GM19452 (cell line): Measurements from ENCODE around the gene ING3.
A peak's percentile ranks its signal among the peaks of the same experiment; 100 is the strongest.
"Not testable (repeated sequence)": the region's sequence is repeated elsewhere in the genome, so short reads cannot be mapped to it uniquely, and the experiment has no call there.

Experiments used
- ATAC-seq: cut with Tn5 transposase; IDR thresholded peaks from one replicate; pipeline ENCODE4 v1.9.1; 2021; ENCODE audit not compliant: unreplicated experiment

ING3 gene

DNA sequence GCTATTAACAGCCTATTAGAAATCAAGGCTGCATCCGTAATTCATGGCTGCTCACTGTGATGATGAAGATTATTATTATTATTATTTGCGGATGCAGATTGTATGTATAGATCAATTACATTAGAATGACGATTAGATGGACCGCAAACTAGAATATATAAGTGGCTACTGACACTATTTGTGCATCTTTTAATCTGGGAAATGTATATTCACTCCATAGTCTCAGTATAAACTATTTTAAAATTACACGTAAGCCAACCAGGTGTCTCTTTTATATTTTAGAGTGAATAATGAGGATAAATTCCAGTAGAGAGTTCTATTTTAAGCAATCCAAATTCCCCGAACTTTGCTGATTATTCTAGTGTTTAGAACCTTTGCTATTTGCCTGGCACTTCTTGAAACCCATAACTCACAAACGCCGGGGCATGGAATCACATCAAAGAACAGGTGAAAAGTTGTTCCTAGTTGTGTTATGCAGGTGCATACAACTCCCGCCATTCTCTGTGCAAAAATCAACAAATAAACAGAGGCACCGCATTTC is 509 bp upstream of the ING3 start:
- no peak for ATAC-seq

DNA sequence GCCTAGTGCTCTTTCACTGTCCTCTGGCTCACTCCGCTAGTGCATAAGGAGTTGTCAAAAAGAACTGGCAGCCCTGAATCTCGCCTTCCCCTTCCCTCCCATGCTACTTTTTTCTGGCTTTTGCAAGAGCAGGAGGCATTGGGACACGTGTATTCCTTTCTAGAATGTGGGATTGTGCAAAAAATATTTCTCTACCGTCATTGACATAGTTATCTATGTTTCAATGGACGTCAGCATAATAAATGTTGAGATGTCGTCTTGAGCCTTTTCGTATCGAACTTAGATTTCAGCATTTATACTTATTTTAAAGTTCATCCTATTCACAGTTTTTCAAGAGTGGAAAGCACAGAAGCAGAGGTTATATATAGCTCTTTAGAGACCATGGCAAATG is 727 bp downstream of the ING3 start:
- ATAC-seq, result no peak

DNA sequence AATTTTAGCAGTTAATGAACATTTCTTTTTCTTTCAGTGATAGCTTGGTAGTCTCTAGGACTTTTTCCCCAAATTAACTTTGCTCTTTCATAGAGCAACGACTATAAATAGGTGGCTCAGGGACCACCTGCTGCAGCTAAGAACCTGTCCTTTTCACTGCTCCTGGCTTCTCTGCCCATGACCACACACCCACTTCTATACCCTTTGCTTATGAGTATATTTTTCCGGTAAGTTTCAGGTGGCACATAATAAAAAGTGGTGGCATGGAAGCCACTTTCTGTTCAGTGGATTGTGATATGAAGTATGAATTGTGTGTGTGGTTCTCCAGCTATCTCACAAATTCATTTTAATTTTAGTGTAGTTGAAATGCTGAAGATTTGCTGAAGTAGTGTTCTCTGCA is 1.2 kb downstream of the ING3 start:
- ATAC-seq, result no peak

DNA sequence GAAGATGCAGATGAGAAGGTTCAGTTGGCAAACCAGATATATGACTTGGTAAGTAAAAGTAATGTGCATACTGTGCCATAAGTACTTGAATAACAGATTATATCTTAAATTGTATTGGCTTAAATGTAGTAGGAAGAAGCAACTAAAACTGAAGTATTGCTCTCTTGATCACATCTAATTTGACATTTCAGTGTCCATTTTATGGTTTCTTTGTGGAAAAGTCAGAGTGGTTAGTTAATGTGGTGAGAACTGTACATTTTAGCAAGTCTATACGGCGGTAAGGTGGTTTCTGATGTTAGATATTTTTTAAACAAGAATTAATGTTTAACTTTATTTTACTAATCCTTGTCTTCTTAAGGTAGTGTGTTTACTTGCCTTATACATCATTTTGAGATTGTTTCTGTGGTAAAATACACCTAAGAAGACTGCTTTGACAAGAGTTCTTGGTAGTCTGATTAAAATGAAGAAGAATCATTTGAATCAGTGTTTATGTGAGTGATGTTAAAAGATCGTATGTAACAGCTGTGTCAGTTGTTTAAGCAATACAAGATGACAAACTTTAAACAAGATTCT is 5.1 kb downstream of the ING3 start:
- peak; percentile 48 for ATAC-seq

DNA sequence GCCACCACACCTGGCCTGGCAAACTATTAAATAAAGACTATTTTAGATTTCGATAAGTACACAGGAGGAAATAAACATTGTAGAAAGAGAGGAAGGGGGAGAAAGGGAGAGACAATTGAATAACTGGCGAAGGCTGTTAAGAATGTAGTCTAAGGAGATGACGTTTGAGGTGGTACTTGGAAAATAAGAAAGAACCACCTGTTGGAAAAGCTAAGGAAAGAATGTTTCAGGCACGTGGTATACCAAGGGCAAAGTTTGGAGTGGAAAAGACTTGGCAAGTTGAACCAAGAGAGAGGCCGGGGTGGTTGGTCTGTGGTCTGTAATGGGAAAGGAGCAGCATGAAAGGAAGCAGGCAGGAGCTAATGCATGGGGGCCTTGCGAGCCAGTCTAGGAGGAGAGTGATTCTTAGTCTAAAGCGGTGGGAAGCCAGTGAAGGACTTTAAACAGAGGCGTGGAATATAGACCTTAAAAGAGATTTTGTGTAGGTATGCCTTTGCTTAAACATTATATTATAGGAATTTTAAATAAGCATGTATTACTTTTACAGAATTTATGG is 9.4 kb downstream of the ING3 start:
- no peak for ATAC-seq

DNA sequence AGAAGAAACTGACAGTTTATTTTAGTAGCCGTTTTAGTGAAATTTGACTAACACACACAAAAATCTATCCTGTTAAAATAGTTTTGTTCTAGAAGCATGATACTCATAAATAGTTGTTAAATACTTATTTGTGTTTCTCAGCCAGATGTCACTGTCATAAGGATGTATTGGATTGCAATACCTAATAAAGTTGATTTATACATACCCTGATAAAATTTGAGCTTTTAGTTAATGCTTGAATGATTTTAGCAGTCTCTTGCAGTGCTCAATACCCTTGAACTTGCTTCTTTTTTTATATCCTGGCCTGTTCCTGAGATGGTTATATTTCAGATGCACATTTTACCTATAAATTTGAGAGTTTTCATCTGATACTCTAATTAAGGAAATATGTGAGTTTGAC is 10.1 kb downstream of the ING3 start:
- no peak for ATAC-seq

DNA sequence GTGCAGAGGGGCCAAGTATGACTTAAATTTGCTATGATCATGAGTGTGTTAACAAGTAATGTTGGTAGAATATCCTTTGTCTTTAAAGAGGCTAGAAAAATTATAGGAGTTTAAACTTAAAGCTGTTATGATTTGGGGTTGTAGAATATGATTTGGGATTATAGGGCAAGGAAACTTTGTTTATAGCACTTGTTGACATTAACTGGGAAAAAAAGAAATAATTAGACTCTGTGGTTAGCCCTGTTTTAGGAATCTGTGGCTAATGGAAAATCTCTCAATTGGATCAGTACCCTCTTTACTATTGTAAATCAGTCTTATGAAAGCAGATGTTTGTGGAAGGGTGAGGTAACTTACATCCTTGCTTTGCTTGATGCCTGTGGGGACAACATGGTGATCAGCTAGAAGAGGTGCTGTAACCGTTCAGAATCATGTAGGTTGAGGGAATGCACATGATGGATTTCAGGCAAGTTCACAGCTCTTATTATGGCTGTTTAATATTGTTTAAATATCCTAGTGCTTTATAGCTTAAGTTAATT is 11.1 kb downstream of the ING3 start:
- ATAC-seq, result no peak

DNA sequence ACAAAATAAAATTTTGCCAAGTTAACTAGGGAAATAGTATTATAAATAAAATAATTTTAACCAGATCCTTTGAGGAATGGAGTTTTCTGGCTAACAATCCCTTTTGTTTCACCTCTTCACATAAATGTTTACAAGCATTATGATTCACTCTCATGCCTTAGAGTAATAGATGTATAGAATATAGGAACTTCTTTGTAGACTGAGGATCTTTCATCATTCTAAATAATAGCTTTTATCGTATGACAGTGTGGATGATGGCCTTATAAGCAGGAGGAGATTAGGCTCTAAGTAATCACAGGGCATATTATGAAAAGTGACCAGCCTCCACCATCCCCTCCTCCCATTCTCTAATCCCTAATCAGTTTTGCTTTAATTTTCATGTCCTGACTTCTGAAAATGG is 13.5 kb downstream of the ING3 start:
- ATAC-seq, result no peak

DNA sequence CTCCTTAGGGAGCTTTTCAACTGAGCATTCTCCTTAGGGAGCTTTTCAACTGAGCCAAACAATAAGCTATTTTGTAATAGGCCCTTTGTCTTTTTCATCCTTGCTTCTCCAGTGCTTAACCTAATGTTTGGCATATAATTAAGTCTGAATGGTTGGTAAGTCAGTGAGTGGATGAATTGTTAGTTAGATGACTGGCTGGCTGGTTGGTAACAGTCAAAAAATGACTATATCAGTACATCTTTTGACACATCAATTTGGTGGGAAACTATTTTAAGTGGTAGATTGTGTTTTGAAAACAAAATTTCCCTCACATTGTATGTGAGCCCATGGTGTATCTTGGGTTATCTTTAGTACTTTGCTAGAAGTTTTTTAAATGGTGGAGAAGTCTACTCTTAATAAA is 16.4 kb downstream of the ING3 start:
- no peak for ATAC-seq

DNA sequence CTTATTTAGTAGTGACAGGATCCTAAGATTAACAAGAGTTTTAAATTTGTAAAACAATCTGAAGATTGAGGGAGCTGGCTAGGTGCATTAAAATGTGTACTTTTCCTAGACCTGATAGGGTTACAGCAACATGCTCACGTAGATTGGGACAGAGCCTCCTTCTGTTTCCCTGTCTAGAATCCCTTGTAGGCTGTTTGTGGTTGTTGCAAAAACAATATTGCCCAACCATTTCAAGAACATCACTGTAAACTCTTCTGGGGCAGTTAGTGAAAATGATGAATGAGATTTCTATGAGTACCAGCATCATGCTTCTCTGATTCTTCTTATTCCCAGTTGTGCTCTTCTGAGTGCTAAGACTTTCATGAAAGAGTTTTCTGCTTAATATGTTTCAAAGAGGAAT is 23.3 kb downstream of the ING3 start:
- no peak for ATAC-seq

DNA sequence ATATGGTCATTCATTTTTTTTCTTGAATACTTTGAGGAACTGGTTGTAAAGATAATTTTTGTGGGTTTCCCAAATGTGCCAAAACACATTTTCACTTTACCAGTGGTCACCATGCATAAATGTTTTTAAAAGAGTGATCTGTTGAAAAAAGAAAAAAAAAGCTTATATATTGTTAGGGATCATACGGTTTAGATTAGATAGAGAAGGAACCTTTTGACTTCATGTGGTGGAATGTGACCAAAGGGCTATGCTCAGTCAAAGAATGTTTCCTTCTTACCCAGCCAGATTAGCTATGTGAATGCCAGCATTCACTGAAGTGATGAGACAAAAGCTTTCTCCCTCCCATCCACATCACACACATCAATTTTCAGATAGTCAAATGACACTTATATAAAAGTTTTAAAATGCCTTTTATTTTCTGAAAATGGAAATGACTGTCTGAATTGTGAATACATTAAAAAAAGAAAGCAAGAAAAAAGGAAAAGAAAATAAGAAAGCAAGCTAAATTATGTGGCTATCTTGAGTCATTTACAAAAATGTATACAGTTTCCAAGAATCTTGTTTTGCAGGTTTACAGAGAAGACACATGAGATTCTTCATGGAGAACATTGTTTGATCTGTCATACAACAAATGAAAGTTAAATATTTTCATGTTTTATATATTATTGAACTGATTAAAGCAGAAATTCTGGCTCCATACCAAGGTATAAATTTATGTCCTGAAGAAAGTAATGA is 29.4 kb downstream of the ING3 start:
- ATAC-seq, result no peak

DNA sequence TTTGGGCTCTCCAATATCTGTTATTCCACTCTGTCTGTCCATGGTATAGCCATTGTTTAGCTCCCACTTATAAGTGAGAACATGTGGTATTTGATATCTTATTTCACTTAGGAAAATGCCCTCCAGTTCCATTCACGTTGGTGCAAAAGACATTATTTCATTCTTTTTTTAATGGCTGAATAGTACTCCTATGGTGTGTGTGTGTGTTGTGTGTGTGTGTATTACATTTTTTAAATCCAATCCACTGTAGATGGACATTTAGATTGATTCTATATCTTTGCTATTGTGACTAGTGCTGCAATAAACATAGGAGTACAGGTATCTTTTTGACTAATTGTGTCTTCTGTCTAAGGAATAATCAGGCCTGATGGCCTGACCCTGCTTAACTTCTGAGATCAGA is 30.5 kb downstream of the ING3 start:
- no peak for ATAC-seq

DNA sequence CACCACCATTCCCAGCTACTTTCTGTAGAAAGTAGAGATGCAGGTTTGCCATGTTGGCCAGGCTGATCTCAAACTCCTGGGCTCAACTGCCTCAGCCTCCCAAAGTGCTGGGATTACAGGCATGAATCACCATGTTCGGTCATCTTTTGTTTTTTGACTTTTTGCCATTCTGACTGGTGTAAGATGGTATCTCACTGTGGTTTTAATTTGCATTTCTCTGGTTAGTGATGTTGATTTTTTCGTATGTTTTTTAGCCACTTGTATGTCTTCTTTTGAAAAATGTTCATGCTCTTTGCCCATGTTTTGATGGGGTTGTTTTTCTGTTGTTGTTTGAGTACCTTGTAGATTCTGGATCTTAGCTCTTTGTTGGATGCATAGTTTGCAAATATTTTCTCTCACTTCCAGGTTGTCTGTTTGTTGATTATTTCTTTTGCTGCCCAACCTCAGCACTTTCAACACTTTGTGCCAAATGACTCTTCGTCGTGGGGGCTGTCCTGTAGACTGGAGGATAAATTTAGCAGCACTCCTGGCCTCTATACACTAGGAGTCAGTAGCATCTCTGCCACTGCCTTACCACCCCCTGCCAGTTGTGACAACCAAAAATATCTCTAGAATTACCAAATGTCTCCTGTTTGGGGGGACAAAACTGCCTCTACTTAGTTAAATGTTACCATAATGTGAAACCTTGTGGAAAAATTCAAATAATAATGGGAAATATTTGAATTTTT is 31.5 kb downstream of the ING3 start:
- no peak for ATAC-seq

DNA sequence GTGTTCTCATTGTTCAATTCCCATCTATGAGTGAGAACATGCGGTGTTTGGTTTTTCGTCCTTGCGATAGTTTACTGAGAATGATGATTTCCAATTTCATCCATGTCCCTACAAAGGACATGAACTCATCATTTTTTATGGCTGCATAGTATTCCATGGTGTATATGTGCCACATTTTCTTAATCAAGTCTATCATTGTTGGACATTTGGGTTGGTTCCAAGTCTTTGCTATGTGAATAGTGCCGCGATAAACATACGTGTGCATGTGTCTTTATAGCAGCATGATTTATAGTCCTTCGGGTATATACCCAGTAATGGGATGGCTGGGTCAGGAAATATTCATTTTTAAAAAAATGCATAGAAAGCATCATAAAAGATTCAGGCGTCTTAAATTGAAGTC is 33.0 kb downstream of the ING3 start:
- ATAC-seq, result not testable (repeated sequence)

DNA sequence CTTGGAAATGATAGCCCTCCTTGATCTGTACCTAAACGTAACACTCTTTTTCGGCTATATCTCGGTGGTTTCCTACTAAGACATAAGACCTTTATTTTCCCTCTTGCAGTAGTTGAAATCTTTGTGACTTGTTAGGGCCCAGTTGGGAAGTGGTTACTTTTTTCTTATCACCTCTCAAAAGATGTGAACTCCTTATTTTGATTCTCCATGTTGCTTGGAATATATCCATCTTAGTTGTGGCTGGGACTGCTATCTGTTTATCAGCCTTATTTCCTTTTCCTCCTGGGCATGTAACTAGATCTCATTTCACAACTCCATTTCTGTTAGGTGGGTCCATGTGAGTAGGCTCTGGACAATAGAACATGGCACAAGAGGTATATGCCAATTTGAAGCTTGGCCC is 33.8 kb downstream of the ING3 start:
- no peak for ATAC-seq

DNA sequence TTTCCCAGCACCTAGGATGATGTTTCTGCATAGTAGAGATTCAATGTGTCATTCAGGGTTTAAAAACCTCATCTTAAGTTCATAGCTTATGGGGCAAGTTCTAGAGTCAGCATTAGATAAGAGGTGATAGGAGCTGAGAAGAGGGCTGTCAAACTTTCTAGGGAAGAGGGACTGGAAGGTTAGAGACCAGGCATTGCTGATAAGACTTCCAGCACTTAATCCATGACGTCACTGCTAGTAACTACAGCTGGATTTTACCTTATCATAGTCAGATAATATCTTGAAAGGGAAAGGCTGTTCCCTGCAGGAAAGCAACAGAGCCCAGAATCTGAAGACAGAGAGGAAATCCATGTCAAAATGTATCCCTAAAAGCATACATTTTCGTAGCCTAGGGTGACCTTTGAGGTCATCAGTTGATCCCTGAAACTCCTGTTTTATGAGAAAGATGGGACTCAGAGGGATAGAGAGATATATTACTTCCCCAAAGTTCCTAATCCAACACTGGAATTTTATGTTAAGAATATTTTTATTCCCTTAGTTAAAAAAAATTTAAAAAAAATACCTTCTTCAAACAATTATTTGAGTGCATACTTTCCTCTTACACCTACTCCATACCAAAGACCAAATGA is 34.7 kb downstream of the ING3 start:
- no peak for ATAC-seq

DNA sequence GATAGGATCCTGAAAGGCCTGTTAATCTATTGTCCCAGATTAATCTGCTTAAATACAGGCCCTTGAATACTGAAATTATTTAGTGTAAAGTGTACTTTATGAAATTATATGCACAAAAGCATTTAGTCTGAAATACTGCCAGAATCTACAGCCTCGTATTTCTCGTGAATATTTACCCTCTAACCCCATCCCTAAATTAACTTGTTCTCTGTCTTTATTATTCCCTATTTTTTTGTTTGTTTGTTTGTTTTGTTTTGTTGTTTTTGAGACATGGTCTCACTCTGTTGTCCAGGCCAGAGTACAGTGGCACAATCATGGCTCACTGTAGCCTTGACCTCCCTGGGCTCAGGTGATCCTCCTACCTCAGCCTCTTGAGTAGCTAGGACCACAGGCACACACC is 35.3 kb downstream of the ING3 start:
- ATAC-seq, result no peak

DNA sequence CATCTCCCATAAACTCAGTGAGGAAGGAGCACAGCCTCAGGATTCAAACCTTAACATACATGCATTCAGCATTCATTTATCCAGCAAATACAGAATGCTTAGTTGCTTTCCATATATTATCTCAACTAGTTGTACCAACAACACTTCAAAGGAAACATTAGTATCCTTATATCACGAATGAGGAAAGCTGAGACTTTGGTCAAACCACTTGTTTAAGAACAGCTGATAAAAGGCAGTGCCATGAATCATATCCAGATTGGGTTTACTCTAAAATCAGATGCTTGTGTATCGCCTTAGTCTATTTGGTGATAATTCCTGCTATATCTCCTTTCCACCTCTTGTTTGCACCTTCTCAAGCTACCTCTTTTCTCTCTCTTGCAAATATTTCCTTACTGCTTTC is 36.1 kb downstream of the ING3 start:
- ATAC-seq, result no peak

DNA sequence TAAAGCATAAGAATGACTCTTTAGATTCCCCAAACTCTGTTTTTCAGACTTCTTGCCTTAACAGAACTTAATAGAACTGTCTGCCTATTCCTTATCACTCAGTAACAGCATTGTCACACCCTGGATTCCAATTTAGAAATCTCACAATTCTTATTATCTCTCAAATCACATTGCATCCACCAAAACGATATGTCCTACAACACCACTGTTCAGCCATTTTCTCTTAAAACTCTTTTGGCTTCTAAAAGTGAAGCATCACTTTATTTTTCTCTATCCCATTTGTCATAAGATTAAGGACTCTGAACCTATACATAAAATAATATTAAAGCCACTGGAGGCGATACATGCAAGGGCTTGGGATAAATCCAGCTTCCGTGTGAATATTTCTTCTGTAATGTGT is 36.7 kb downstream of the ING3 start:
- no peak for ATAC-seq

DNA sequence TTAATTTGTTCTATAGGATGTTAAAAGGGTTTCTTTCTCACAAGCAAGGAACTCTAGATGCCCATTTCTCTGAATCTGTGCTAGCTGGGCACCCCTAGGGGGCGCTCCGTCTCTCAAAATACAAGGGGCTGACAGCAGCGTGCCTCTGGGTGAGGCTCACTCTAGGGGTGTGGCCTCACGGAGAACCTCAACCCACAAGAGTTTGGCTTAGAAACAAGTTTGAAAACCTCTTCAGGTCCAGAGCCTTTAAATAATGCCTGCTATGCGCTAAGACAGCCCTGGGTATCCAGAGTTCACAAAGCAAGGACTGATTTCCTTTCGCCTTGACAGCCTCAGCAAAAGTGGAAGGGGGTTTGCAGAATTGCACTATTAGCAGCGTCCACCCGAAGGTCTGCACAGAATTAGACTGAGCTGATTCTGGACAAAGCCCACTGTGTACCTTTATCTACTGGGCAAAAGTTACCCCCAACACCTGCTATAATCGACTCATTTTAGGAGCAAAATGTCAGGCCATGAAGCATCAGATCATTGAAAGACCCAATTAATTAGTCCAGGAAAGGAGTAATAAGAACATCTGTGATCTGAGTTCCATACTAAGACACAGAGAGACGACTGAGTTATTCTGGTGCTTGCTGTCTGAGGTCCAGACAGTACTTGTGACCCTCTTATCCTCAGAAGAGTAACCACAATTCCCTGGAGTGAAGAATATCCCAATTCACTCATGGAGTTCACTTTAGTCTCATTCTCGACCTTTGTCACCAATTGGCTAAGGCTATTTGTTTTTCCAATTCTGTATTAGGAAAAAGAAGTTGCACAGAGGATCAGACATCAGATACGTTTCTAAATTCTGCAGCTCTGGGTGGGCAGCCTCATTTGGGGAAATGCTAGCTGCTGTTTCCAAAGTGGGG is 37.4 kb downstream of the ING3 start:
- ATAC-seq, result peak; percentile 93
